Endothelial cell of umbilical vein (primary cell): ENCODE measurements around the gene SNCA.

ENCODE experiments used
- CTCF ChIP-seq, 2 donors: IDR thresholded peaks; 1 replicate in 1 of 2; 2 replicates in 1 of 2; pipeline ENCODE4 v1.5.1; 2011; ENCODE audit warnings: low read length in 2 of 2, mild to moderate bottlenecking in 2 of 2, moderate library complexity in 2 of 2, control low read depth in 1 of 2, inconsistent platforms in 1 of 2, low read depth in 1 of 2; ENCODE audit not compliant: insufficient read depth in 1 of 2; ENCODE audit errors: extremely low read depth in 1 of 2
- EZH2 ChIP-seq: IDR thresholded peaks from 2 replicates; pipeline ENCODE4 v1.6.1; 2012; ENCODE audit warnings: borderline replicate concordance, low read depth, mild to moderate bottlenecking, moderate library complexity, low read length, inconsistent platforms; ENCODE audit not compliant: severe bottlenecking
- GATA2 ChIP-seq: IDR thresholded peaks from 2 replicates; pipeline ENCODE4 v1.7.0; 2011; ENCODE audit warnings: low read depth, mild to moderate bottlenecking, moderate library complexity, mixed read lengths, low read length; ENCODE audit not compliant: insufficient read length, insufficient read depth
- MAX ChIP-seq: IDR thresholded peaks from 2 replicates; pipeline ENCODE4 v1.6.1; 2011; ENCODE audit not compliant: insufficient read depth, insufficient read length
- MYC ChIP-seq: IDR thresholded peaks from one replicate; pipeline ENCODE4 v1.6.1; 2011; ENCODE audit warnings: mild to moderate bottlenecking, low read depth, low read length
- POLR2A ChIP-seq: IDR thresholded peaks from 2 replicates; pipeline ENCODE4 v1.6.1; 2012; ENCODE audit warnings: low read depth, mild to moderate bottlenecking, control low read depth, low read length
- POLR2AphosphoS5 ChIP-seq: IDR thresholded peaks from 2 replicates; pipeline ENCODE4 v1.6.1; 2012; ENCODE audit warnings: low read depth, mild to moderate bottlenecking, control low read depth, low read length, moderate library complexity; ENCODE audit not compliant: insufficient read depth

- TF ChIP-seq CTCF (IDR thresholded peaks at IDR 0.05; ENCODE audit: extremely low read depth in 1 of 2, insufficient read depth in 1 of 2, low read depth in 1 of 2, low read length in 2 of 2) (no peak), POLR2AphosphoS5 (no peak), EZH2 (no peak), POLR2A (no peak), GATA2 (no peak), MYC (no peak), MAX (no peak)
Observed at GRCh38 chr4:89847571-89848325, 10.8 kb upstream of the SNCA start.
